KMS-11 (cell line): ENCODE data around the gene TENM3.

ENCODE experiments used
- H2AFZ ChIP-seq: fragments of 200-600 bp; sonication (generic); 2 replicates; pipeline ENCODE4 v1.6.1; 2016; ENCODE audit warnings: antibody characterized with exemption, mixed run types, low read depth
- H3K27ac ChIP-seq: fragments of 200-600 bp; sonication (generic); 2 replicates; pipeline ENCODE4 v1.6.1; 2016; ENCODE audit warnings: mild to moderate bottlenecking, mixed run types
- H3K27me3 ChIP-seq: fragments of 200-600 bp; sonication (generic); 2 replicates; pipeline ENCODE4 v1.6.1; 2017; ENCODE audit warnings: mild to moderate bottlenecking, low read depth, mixed run types, moderate library complexity; ENCODE audit not compliant: insufficient read depth
- H3K36me3 ChIP-seq: fragments of 200-600 bp; sonication (generic); 2 replicates; pipeline ENCODE4 v1.6.1; 2017; ENCODE audit warnings: mild to moderate bottlenecking, mixed run types; ENCODE audit not compliant: insufficient read depth
- H3K4me1 ChIP-seq: fragments of 200-600 bp; sonication (generic); 2 replicates; pipeline ENCODE4 v1.6.1; 2016; ENCODE audit warnings: mild to moderate bottlenecking, low read depth, mixed run types; ENCODE audit not compliant: poor library complexity, severe bottlenecking
- H3K4me2 ChIP-seq: fragments of 200-600 bp; sonication (generic); 2 replicates; pipeline ENCODE4 v1.7.0; 2016; ENCODE audit warnings: mild to moderate bottlenecking, mixed run types
- H3K4me3 ChIP-seq: fragments of 200-600 bp; sonication (generic); IDR thresholded peaks from 2 replicates; pipeline ENCODE4 v1.6.1; 2017; ENCODE audit warnings: low read depth, low read length, mixed read lengths; ENCODE audit not compliant: insufficient read depth
- H3K79me2 ChIP-seq: fragments of 200-600 bp; sonication (generic); 2 replicates; pipeline ENCODE4 v1.6.1; 2016; ENCODE audit warnings: low read depth, mixed run types; ENCODE audit not compliant: insufficient read depth
- H3K9ac ChIP-seq: fragments of 200-600 bp; sonication (generic); 2 replicates; pipeline ENCODE4 v1.6.1; 2016; ENCODE audit warnings: mild to moderate bottlenecking, mixed run types
- H4K20me1 ChIP-seq: fragments of 200-600 bp; sonication (generic); 2 replicates; pipeline ENCODE4 v1.6.1; 2016; ENCODE audit warnings: mild to moderate bottlenecking, mixed run types; ENCODE audit not compliant: insufficient read depth
- CTCF ChIP-seq: fragments of 200-600 bp; sonication (generic); conservative IDR thresholded peaks from 2 replicates; pipeline ENCODE4 v1.6.1; 2017; ENCODE audit warnings: low read depth, mild to moderate bottlenecking, antibody characterized with exemption, low read length, moderate library complexity, mixed read lengths

The TENM3 gene

DNA sequence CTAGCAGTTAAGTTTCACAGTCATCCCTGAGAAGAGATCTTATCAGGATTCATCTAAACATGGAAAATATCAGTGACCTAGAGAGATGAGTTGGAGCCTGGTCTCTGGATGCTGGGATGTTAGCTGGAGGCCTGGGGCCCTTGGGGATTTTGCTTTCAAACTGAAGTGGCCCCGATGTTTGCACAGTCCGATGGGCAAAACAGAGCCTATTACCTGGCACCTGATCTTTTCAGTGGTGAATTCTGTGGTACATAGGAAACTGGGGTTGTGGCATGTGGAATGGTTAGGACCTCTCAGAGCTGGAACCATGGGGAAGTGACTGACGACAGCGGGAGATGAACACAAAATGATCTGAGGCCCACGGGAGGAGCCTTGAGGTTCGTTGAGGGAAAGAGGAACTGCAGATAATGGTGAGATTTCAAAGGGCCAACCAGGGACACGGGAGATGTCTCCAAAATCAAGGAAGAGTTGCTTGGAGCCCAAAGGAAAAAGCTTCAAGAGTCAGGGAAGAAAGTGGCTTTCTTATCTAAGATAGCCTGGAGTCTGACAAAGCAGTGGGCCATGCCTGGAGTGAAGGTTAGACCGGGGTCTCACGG lies 17.8 kb upstream of the TENM3 start:
- no peak overlapping the region for H3K4me2 ChIP-seq
- H3K4me3 ChIP-seq, result no peak overlapping the region
- no peak for TF ChIP-seq CTCF
- H4K20me1 ChIP-seq, result no peaks in the 10 kb centered on the region
- H2AFZ ChIP-seq, result no peak overlapping the region
- no peaks in the 10 kb centered on the region for H3K36me3 ChIP-seq
- no peaks in the 10 kb centered on the region for H3K79me2 ChIP-seq
- H3K27me3 ChIP-seq, result no peaks in the 10 kb centered on the region
- no peak overlapping the region for H3K9ac ChIP-seq
- H3K27ac ChIP-seq, result no peak overlapping the region
- no peaks in the 10 kb centered on the region for H3K4me1 ChIP-seq

DNA sequence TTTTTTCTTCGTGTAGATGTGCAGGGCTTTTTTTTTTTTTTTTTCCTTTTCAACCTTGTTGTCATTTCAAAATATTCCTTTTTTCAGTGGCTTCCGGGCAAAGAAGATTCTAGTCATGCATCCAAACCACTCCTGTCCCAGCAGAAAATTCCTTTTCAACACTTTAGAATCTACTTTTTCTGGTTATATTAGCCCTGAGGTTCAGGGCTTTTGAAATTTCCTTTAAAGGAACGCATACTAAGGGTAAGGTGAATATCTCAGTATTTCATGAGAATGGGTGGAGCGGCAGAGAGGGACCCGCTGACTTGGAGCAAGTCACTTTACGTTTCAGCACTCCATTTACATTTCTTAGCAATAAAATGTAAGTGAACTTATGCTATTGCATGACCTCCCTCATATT lies 15.6 kb upstream of the TENM3 start:
- H4K20me1 ChIP-seq, result no peaks in the 10 kb centered on the region
- no peak overlapping the region for H2AFZ ChIP-seq
- H3K79me2 ChIP-seq, result no peaks in the 10 kb centered on the region
- no peaks in the 10 kb centered on the region for H3K27me3 ChIP-seq
- no peaks in the 10 kb centered on the region for H3K4me1 ChIP-seq
- no peaks in the 10 kb centered on the region for H3K36me3 ChIP-seq
- no peak overlapping the region for H3K27ac ChIP-seq
- no peak overlapping the region for H3K4me2 ChIP-seq
- H3K9ac ChIP-seq, result no peak overlapping the region
- no peak overlapping the region for H3K4me3 ChIP-seq
- no peak for TF ChIP-seq CTCF

GRCh38 chr4:182228991-182229577 lies 14.1 kb upstream of the TENM3 start:
- H3K27ac ChIP-seq, result no peak overlapping the region
- no peak overlapping the region for H3K4me2 ChIP-seq
- H3K4me1 ChIP-seq, result no peaks in the 10 kb centered on the region
- no peak overlapping the region for H3K9ac ChIP-seq
- no peaks in the 10 kb centered on the region for H4K20me1 ChIP-seq
- H3K79me2 ChIP-seq, result no peaks in the 10 kb centered on the region
- no peak overlapping the region for H3K4me3 ChIP-seq
- H3K27me3 ChIP-seq, result no peaks in the 10 kb centered on the region
- no peaks in the 10 kb centered on the region for H3K36me3 ChIP-seq
- H2AFZ ChIP-seq, result no peak overlapping the region
- TF ChIP-seq CTCF, result no peak

DNA sequence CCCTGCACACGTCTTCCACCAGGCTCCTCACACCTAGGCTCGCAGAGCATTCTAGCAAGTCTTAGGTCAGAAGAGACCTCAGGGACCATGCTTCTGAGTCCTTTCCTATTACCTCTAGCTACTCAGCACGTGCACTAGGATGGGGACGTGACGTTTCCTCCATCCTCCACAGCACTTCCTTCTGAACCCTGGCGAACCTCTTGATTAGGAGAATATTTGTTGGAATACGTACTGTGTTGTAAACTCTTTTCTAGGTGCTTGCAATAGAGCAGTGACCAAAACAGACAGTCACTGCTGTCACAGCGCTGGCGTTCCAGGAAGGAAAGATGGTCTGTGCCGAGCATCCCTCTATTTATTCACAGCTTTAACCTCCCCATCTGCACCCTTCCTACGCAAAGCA lies 12.9 kb upstream of the TENM3 start:
- no peaks in the 10 kb centered on the region for H3K4me1 ChIP-seq
- no peak overlapping the region for H3K4me3 ChIP-seq
- H2AFZ ChIP-seq, result no peak overlapping the region
- no peak overlapping the region for H3K27ac ChIP-seq
- H3K4me2 ChIP-seq, result no peak overlapping the region
- no peak for TF ChIP-seq CTCF
- H3K36me3 ChIP-seq, result no peaks in the 10 kb centered on the region
- no peak overlapping the region for H3K9ac ChIP-seq
- H4K20me1 ChIP-seq, result no peaks in the 10 kb centered on the region
- H3K79me2 ChIP-seq, result no peaks in the 10 kb centered on the region
- H3K27me3 ChIP-seq, result no peaks in the 10 kb centered on the region
